NCI-H2107 (cell line): Measurements from ENCODE around the gene LAMP1.
"Not testable (repeated sequence)": the region's sequence is repeated elsewhere in the genome, so short reads cannot be mapped to it uniquely, and the experiment has no call there.

ENCODE experiments used
- DNase-seq: peaks from one replicate; lab custom pipeline; 2025; lab: John Stamatoyannopoulos, UW

Gene LAMP1

DNA sequence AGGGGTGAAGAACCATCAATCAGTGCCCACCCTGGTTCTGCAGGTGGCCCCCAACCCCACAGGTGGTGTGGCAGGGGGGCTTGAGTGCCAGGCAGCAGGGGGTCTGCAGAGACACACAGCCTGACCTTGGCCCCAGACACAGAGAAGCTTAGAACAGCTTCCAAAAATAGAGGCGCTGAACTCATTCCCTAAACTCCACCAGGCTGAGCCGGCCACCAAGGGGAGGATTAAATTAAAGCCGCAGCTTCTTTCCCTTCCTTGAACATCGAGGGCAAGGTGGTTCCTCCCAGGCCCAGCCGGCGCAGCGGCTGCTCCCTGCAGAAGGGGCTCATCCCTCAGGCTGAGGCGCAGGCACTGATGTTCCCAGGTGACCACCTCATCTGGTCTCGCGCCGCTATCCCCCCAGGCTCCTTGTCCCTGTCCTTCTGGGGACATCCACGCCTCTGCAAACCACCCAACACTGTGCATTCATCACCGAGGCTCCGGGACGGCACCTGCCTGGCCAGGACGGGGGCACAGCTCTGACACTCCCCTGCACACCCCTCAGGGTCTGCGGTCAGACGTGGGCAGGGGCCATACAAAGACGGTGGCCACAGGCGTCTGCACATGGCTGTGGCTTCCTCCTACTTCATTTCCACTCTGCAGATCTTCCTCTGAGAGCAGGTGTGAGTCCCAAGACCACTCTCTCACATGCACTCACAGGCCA, 30.9 kb downstream of the LAMP1 start:
- DNase-seq, result no peak

GRCh38 chr13:113328851-113329250, 31.8 kb downstream of the LAMP1 start:
- DNase-seq, result no peak

DNA sequence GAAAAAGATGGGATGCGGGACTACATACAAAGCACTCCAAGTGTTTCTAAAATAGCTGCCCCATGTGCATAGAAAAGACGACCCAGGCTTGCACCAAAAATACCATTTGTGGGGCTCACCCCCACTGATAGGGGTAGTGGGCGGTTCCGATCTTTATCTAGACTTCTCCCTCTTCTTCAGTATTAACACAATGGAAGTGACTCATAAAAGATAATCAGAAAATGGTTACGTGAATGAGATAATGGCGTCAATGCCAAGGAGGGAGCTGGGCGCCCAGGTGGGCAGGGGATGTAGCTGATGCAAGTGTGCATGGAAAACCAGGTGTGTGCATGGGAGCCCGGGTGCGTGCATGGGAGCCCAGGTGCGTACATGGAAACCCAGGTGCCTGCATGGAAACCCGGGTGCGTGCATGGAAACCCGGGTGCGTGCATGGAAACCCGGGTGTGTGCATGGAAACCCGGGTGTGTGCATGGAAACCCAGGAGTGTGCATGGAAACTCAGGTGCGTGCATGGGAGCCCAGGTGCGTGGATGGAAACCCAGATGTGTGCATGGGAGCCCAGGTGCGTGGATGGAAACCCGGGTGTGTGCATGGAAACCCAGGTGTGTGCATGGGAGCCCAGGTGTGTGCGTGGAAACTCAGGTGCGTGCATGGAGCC, 32.7 kb downstream of the LAMP1 start:
- no peak for DNase-seq

DNA sequence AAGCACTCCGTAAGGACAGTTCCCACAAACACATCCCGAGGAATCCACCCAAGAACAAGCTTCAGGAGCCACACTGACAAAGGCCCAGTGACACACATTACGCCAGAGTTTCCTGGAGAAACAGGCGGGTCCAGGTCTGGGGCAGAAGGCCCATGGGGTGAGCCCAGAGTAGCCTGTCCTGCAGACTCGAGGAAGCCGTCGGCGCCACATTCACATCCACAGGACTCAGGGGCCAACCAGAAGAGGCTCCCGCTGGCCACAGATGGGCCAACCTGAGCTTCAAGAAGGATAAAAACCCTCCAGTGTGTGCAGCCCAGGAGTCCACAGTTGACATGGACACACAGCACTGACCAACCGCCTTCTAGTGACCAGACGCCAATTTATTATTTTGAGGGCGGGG, 35.6 kb downstream of the LAMP1 start:
- DNase-seq, result no peak

GRCh38 chr13:113333076-113333475, 36.0 kb downstream of the LAMP1 start:
- no peak for DNase-seq

- no peak for DNase-seq
These were observed 40.5 kb downstream of the LAMP1 start for GRCh38 chr13:113337556-113337955.

GRCh38 chr13:113337976-113338375, 40.9 kb downstream of the LAMP1 start:
- no peak for DNase-seq

GRCh38 chr13:113338451-113338850, 41.4 kb downstream of the LAMP1 start:
- no peak for DNase-seq

GRCh38 chr13:113342820-113343691, 46.0 kb downstream of the LAMP1 start:
- DNase-seq, result no peak

DNA sequence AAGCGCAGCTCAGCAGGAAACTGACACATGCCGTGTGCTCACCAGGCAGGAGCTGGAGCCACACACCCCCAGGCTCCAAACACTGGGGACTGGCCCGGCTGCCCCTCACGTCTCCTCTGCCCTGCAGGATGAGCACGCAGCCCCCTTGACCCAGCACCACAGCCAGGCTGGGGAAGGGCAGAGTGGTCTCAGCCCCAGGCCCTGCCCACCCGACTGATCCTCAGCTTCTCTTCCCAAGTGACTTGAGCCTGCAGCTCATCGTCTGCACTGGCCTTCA, 46.6 kb downstream of the LAMP1 start:
- no peak for DNase-seq

DNA sequence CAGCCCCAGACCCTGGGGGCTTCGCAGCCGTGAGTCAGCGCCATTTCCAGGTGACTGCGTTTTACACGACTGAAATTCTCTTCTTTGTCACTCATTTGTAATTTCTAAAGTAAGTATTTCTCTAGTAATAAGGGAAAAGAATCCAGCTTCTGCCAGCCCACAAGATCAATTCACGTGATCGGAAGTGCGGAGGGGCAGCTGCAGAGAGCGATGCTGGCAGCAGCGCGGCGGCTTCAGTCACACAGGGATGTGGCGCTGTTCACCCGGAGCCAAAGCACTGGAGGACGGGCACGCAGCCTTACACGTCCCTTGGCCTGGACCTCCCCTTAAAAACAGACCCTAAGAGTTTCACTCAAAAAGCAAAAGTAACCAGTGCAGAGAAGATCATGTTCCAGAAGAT, 48.4 kb downstream of the LAMP1 start:
- no peak for DNase-seq

DNA sequence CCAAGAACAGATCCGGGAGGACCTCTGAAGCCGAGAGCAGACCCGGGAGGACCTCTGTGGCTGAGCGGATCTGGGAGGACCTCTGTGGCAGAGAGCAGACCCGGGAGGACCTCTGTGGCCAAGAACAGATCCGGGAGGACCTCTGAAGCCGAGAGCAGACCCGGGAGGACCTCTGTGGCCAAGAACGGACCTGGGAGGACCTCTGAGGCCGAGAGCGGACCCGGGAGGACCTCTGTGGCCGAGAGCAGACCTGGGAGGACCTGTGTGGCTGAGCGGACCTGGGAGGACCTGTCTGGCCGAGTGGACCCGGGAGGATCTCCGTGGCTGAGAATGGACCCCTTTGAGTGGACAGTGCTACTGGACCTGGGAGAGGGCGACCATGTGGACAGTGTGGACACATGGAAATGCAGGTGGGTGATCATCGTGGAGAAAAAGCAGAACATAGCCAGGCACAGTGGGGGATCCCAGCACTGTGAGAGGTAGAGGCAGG, 50.7 kb downstream of the LAMP1 start:
- not testable (repeated sequence) for DNase-seq

- DNase-seq, result no peak
These were observed 51.6 kb downstream of the LAMP1 start for GRCh38 chr13:113348591-113348990.

DNA sequence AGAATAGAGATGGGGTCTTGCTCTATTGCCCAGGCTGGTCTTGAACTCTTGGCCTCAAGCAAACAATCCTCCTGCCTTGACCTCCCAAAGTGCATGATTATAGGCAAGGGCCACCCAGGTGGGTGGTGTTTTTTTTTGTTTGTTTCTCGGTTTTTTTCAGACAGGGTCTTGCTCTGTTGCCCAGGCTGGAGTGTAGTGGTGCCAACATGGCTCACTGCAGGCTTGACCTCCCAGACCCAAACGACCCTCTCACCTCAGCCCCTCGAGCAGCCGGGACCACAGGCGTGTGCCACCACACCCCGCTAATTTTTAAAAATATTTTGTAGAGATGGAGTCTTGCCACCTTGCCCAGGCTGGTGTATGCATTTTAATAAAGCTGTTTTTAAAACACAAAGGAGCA, 52.0 kb downstream of the LAMP1 start:
- DNase-seq, result no peak

- no peak for DNase-seq
These were observed 52.5 kb downstream of the LAMP1 start for GRCh38 chr13:113349491-113349890.

- no peak for DNase-seq
These were observed 53.3 kb downstream of the LAMP1 start for GRCh38 chr13:113350065-113350937.

DNA sequence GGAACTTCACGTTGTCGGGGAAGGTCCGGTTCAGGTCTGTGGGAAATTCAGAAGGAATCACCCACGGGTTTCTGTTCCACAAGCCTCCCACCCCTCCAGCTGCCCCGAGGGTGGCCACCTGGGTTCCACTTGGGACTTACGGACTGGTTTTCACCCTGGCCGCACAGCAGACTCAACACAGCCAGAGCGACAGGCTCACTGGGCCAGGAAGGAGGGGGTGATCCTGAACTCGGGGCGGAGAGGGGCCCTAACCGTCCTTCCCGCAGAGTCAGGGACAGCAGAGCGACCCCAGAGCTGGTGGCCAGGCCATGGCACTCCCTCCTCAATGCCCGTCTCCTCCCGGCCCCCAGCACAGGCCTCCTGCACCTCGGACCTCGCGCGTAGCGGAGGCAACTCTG, 53.9 kb downstream of the LAMP1 start:
- DNase-seq, result no peak

GRCh38 chr13:113351514-113352026, 54.5 kb downstream of the LAMP1 start:
- no peak for DNase-seq

- no peak for DNase-seq
These were observed 56.2 kb downstream of the LAMP1 start for GRCh38 chr13:113353254-113353653.

DNA sequence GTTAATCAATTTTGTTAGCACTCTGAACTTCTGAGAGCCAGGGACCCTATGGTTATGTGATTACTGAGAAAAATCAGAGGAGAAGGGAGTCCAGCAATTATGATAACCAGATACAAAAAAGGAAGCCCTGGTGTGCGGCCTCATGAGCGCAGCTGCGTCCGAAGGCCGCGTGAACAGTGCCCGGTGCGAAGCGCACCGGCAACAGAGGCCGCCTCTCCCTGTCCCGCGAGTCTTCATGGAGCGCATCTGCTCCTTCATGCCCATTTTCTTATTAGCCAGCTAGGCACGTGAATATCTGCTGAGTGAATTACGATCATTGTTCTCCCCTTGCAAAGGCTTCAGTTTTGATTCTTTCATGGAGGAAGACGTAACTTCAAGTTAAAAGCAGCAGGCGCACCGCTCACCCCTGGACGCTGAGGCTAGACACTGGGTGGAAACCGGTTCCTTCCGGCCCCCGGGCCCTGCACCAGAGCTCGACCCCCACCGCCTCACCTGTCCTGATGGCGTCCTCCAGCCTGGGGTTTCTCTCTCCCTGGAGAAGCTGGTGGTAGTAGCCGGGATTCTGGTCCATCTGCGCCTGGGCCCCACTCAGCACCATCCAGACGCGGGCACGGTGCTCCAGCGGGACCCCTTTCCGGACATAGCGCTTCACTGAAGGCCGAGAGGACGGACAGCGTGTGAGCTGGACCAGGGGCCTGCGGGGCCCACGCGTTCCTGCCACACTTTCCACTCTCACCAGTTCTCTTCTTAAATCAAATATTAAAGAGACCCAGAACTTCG, 58.0 kb downstream of the LAMP1 start:
- no peak for DNase-seq

DNA sequence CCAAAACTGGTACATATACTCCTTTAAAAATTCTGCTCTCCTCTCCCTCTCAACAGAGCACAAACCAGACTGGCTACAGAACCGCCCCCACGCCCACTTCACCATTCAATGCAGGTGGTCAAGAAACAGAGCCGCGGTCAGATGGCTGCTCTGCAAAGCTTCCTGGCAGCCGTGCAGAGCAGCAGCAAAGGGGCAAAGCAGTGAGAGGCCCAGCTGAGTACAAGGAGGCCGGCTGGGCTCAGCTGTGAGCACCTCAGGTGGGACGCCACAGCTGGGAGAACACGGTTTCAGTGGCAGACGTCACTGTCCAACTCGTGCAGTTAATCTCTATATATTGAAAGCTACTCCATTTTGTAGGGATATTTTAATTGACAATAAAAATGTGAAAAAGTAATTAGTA, 58.6 kb downstream of the LAMP1 start:
- no peak for DNase-seq
